ENCODE data around the gene GBE1. TPM values are rescaled to one million over a fixed set of nuclear protein-coding genes. Genes with fewer than 3 reads are reported as not detected.

Gene GBE1
- total RNA-seq, 1 experiment from 2014 or later: 12.7 TPM

DNA sequence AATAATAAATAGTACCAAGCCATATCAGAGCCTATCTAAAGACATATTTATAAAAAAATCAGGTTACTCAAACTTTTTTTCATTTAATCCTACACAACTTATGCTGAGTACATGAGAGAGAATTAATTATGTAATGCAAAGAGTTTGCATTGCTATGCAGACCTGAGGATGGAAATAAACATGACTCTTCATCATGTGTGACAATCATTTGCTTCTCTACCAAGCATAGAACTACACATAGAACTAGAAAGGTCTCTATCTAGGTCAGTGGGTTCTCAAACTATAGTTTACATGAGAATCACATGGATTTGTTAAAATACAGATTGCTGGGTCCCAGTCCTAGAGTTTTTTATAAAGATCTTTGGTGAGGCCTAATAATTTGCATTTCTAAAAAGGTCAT, 86.8 kb downstream of the GBE1 start:
- no peaks in the 10 kb centered on the region for H3K27me3 Mint-ChIP-seq (ENCODE audit: unreplicated experiment)
- no peak for DNase-seq
- TF ChIP-seq, protein P1, sequence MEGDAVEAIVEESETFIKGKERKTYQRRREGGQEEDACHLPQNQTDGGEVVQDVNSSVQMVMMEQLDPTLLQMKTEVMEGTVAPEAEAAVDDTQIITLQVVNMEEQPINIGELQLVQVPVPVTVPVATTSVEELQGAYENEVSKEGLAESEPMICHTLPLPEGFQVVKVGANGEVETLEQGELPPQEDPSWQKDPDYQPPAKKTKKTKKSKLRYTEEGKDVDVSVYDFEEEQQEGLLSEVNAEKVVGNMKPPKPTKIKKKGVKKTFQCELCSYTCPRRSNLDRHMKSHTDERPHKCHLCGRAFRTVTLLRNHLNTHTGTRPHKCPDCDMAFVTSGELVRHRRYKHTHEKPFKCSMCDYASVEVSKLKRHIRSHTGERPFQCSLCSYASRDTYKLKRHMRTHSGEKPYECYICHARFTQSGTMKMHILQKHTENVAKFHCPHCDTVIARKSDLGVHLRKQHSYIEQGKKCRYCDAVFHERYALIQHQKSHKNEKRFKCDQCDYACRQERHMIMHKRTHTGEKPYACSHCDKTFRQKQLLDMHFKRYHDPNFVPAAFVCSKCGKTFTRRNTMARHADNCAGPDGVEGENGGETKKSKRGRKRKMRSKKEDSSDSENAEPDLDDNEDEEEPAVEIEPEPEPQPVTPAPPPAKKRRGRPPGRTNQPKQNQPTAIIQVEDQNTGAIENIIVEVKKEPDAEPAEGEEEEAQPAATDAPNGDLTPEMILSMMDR (IDR thresholded peaks at IDR 0.05; ENCODE audit: unreplicated experiment): no peak
- no peak overlapping the region for H3K27ac Mint-ChIP-seq (ENCODE audit: unreplicated experiment)
- CTCF ChIA-PET: no interaction called here
- BruUV-seq (replicated peaks): no TSS peak
- H3K9me3 Mint-ChIP-seq (ENCODE audit: low read depth, unreplicated experiment): no peaks in the 10 kb centered on the region
- H3K4me3 Mint-ChIP-seq (ENCODE audit: low read depth, unreplicated experiment): no peak overlapping the region
- H3K36me3 Mint-ChIP-seq (ENCODE audit: insufficient read depth, unreplicated experiment): no peaks in the 10 kb centered on the region
- intact Hi-C loops (cut with micrococcal nuclease; ENCODE audit: unreplicated experiment): loop anchor here (5.0 kb wide), 1 partner anchor 1128 kb away; no protein-coding TSS in a partner anchor
- no peaks in the 10 kb centered on the region for H3K4me1 Mint-ChIP-seq (ENCODE audit: low read depth, unreplicated experiment)

DNA sequence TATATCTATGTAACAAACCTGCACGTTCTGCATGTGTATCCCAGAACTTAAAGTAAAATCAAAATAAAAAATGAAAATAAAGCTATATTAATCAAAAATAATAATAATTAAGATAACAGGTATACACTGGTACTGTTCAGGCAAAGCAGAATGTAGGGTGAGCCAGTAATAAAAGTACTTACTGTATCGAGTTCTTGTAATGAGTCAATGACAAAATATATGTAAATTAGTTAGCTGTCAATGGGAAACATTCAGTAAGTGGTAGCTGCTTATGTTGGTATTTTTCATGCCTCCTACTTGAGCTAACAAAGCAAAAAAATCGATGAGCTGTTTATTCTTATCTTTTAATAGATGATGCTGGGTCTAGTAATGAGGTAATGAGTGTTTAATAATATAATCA, 93.2 kb downstream of the GBE1 start:
- Mint-ChIP-seq H3K9me3 (ENCODE audit: low read depth, unreplicated experiment) (no peaks in the 10 kb centered on the region), H3K4me1 (ENCODE audit: low read depth, unreplicated experiment) (no peaks in the 10 kb centered on the region), H3K27me3 (ENCODE audit: unreplicated experiment) (no peaks in the 10 kb centered on the region), H3K36me3 (ENCODE audit: insufficient read depth, unreplicated experiment) (no peaks in the 10 kb centered on the region), H3K4me3 (ENCODE audit: low read depth, unreplicated experiment) (no peak overlapping the region), H3K27ac (ENCODE audit: unreplicated experiment) (no peak overlapping the region)
- DNase-seq: no peak
- intact Hi-C loops (cut with micrococcal nuclease; ENCODE audit: unreplicated experiment): loop anchor here (5.0 kb wide), 1 partner anchor 49 kb away; no protein-coding TSS in a partner anchor
- CTCF ChIA-PET: interaction anchor here (0.8 kb wide), 1 partner anchor 18 kb away, joined by 3 read pairs; no protein-coding TSS in a partner anchor
- TF ChIP-seq, protein P1 (IDR thresholded peaks at IDR 0.05; ENCODE audit: unreplicated experiment): no peak
- no TSS peak for BruUV-seq (replicated peaks)

DNA sequence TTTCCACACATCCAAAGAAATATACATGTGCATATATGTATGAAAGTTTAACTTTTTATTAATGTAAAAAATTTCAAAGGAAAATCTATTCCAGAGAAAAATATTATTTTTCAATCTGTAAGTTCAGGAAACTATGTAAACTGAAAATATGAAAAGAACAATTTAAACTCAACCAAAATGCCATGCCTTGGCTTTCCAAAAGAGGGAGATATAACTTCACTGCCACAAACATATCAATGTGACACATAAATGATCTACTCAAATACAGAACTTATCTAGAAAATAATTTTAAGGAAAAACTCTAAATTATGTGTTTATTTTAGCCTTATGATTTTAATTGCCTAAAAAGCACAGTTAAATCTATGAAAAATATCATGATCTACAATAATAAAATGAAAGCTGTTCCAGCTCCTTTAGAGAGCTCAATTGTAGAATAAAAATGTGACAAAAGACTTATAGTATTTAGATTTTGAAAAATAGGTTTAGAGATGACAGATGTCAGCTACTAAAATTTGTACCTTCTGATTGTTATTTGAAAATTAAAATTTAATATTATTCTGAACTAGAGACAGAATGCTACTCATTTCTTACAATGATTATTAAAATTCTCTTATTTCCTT, 94.8 kb downstream of the GBE1 start:
- Mint-ChIP-seq H3K27me3 (ENCODE audit: unreplicated experiment) (no peaks in the 10 kb centered on the region), H3K9me3 (ENCODE audit: low read depth, unreplicated experiment) (no peaks in the 10 kb centered on the region), H3K4me3 (ENCODE audit: low read depth, unreplicated experiment) (no peak overlapping the region), H3K36me3 (ENCODE audit: insufficient read depth, unreplicated experiment) (no peaks in the 10 kb centered on the region), H3K4me1 (ENCODE audit: low read depth, unreplicated experiment) (no peaks in the 10 kb centered on the region), H3K27ac (ENCODE audit: unreplicated experiment) (no peak overlapping the region)
- TF ChIP-seq, protein P1 (IDR thresholded peaks at IDR 0.05; ENCODE audit: unreplicated experiment): no peak
- intact Hi-C loops (cut with micrococcal nuclease; ENCODE audit: unreplicated experiment): loop anchor here (1.0 to 5.0 kb wide), 3 partner anchors 51 to 467 kb away; no protein-coding TSS in a partner anchor
- BruUV-seq (replicated peaks): no TSS peak
- CTCF ChIA-PET: no interaction called here
- DNase-seq: no peak

DNA sequence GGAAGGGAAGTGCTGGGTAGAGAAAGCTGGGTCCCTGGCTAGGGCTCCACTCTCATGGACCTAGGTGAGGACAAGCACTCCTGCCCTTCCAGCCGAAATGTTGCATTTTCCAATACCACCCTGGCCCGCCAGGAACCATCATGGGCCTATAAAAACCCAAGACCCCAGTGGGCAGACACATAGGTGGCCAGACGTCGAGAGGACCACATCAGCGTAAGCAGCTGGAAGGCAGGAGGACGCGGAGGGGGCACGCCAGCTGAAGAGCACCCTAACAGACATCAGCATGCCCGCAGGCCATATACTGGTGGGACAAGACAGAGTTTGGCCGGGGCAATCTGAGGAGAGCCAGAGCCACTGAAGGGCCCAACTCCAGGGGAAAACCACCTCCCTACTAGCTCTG, 98.3 kb downstream of the GBE1 start:
- no peak overlapping the region for H3K4me3 Mint-ChIP-seq (ENCODE audit: low read depth, unreplicated experiment)
- CTCF ChIA-PET: no interaction called here
- BruUV-seq (replicated peaks): no TSS peak

More for the DNA sequence above, 98.3 kb downstream of the GBE1 start:
- Mint-ChIP-seq H3K27me3 (ENCODE audit: unreplicated experiment) (no peaks in the 10 kb centered on the region), H3K36me3 (ENCODE audit: insufficient read depth, unreplicated experiment) (no peaks in the 10 kb centered on the region), H3K4me1 (ENCODE audit: low read depth, unreplicated experiment) (no peaks in the 10 kb centered on the region), H3K27ac (ENCODE audit: unreplicated experiment) (no peak overlapping the region), H3K9me3 (ENCODE audit: low read depth, unreplicated experiment) (no peaks in the 10 kb centered on the region)
- DNase-seq: no peak
- intact Hi-C loops (cut with micrococcal nuclease; ENCODE audit: unreplicated experiment): no loop called here
- TF ChIP-seq, protein P1 (IDR thresholded peaks at IDR 0.05; ENCODE audit: unreplicated experiment): no peak
